IPS-20b (cell line): ENCODE data around the gene SFRP2.

Source experiments
- H3K27ac ChIP-seq: one replicate; pipeline ENCODE4 v1.5.1; 2013; ENCODE audit warnings: low read length
- H3K27me3 ChIP-seq: 2 replicates; pipeline ENCODE4 v1.6.1; 2013; ENCODE audit warnings: mild to moderate bottlenecking, low read length, inconsistent platforms; ENCODE audit not compliant: insufficient read depth
- H3K36me3 ChIP-seq: 2 replicates; pipeline ENCODE4 v1.6.1; 2013; ENCODE audit warnings: low read depth, mild to moderate bottlenecking, inconsistent platforms, low read length, moderate library complexity; ENCODE audit not compliant: insufficient read depth
- H3K4me1 ChIP-seq: 2 replicates; pipeline ENCODE4 v1.6.1; 2013; ENCODE audit warnings: mild to moderate bottlenecking, control low read depth, inconsistent platforms, low read length, moderate library complexity; ENCODE audit not compliant: insufficient read depth
- H3K4me3 ChIP-seq: 2 replicates; pipeline ENCODE4 v1.5.1; 2013; ENCODE audit warnings: mild to moderate bottlenecking, low read length, inconsistent platforms
- H3K9ac ChIP-seq: 2 replicates; pipeline ENCODE4 v1.6.1; 2013; ENCODE audit warnings: low read depth, mild to moderate bottlenecking, inconsistent platforms, low read length, moderate library complexity
- H3K9me3 ChIP-seq: 2 replicates; pipeline ENCODE4 v1.6.1; 2013; ENCODE audit warnings: mild to moderate bottlenecking, low read depth, low read length, inconsistent platforms; ENCODE audit not compliant: insufficient read depth

The SFRP2 gene

GRCh38 chr4:153747406-153747955 is 41.4 kb downstream of the SFRP2 start:
- H3K27ac ChIP-seq = no peak overlapping the region
- no peak overlapping the region for H3K4me3 ChIP-seq
- no peaks in the 10 kb centered on the region for H3K27me3 ChIP-seq
- peaks cover 12% of the 10 kb centered on the region; the same call in 1 of the 2 replicates for H3K36me3 ChIP-seq
- H3K9me3 ChIP-seq = no peaks in the 10 kb centered on the region
- no peaks in the 10 kb centered on the region for H3K4me1 ChIP-seq
- no peak overlapping the region for H3K9ac ChIP-seq

GRCh38 chr4:153745651-153746050 is 43.2 kb downstream of the SFRP2 start:
- peaks cover 6% of the 10 kb centered on the region; the same call in 1 of the 2 replicates for H3K9me3 ChIP-seq

GRCh38 chr4:153741541-153741940 is 47.3 kb downstream of the SFRP2 start:
- H3K27me3 ChIP-seq = no peaks in the 10 kb centered on the region
- peaks cover 7% of the 10 kb centered on the region; the same call in 1 of the 2 replicates for H3K9me3 ChIP-seq

More at GRCh38 chr4:153745651-153746050, 43.2 kb downstream of the SFRP2 start:
- Histone ChIP-seq H3K9ac (no peak overlapping the region), H3K4me1 (no peaks in the 10 kb centered on the region), H3K4me3 (no peak overlapping the region), H3K36me3 (peaks cover 12% of the 10 kb centered on the region; the same call in 1 of the 2 replicates), H3K27me3 (no peaks in the 10 kb centered on the region), H3K27ac (no peak overlapping the region)

GRCh38 chr4:153735906-153736461 is 52.9 kb downstream of the SFRP2 start:
- peaks cover 5% of the 10 kb centered on the region; the same call in 1 of the 2 replicates for H3K9me3 ChIP-seq

More at GRCh38 chr4:153741541-153741940, 47.3 kb downstream of the SFRP2 start:
- H3K9ac ChIP-seq = no peak overlapping the region
- H3K36me3 ChIP-seq = peaks cover 12% of the 10 kb centered on the region; the same call in 1 of the 2 replicates
- H3K4me1 ChIP-seq = no peaks in the 10 kb centered on the region
- no peak overlapping the region for H3K27ac ChIP-seq
- no peak overlapping the region for H3K4me3 ChIP-seq

GRCh38 chr4:153733751-153734448 is 55.0 kb downstream of the SFRP2 start:
- Histone ChIP-seq H3K9ac (no peak overlapping the region), H3K27me3 (no peaks in the 10 kb centered on the region), H3K36me3 (no peaks in the 10 kb centered on the region), H3K4me1 (no peaks in the 10 kb centered on the region), H3K9me3 (no peaks in the 10 kb centered on the region), H3K27ac (no peak overlapping the region), H3K4me3 (no peak overlapping the region)

More at GRCh38 chr4:153735906-153736461, 52.9 kb downstream of the SFRP2 start:
- Histone ChIP-seq H3K27me3 (no peaks in the 10 kb centered on the region), H3K9ac (no peak overlapping the region), H3K27ac (no peak overlapping the region), H3K4me1 (no peaks in the 10 kb centered on the region), H3K36me3 (no peaks in the 10 kb centered on the region), H3K4me3 (no peak overlapping the region)

- Histone ChIP-seq H3K27me3 (no peaks in the 10 kb centered on the region), H3K9me3 (no peaks in the 10 kb centered on the region), H3K9ac (no peak overlapping the region), H3K4me1 (no peaks in the 10 kb centered on the region), H3K4me3 (no peak overlapping the region), H3K27ac (no peak overlapping the region), H3K36me3 (no peaks in the 10 kb centered on the region)
Observed at GRCh38 chr4:153731239-153731638, 57.6 kb downstream of the SFRP2 start.
